Fibroblast of the aortic adventitia (primary cell): ENCODE data around the gene PRDM7. TPM values are rescaled to one million over a fixed set of nuclear protein-coding genes. Genes with fewer than 3 reads are reported as not detected.
"Not testable (repeated sequence)": the region's sequence is repeated elsewhere in the genome, so short reads cannot be mapped to it uniquely, and the experiment has no call there.

Experiments used
- DNase-seq: peaks from one replicate; pipeline ENCODE4 v3.0.0-alpha.2; 2010; ENCODE audit warnings: low read depth
- H3K4me3 ChIP-seq: 2 replicates; pipeline ENCODE4 v1.5.1; 2011; ENCODE audit warnings: low read depth, mild to moderate bottlenecking, control low read depth, low read length, moderate library complexity
- CTCF ChIP-seq: IDR thresholded peaks from 2 replicates; pipeline ENCODE4 v1.5.1; 2011; ENCODE audit warnings: mild to moderate bottlenecking, low read length, control low read depth, inconsistent platforms; ENCODE audit not compliant: insufficient read depth
- total RNA-seq: library from RNA; depleted of rRNA; stranded (reverse); fragments of >200 nt; gene quantifications from 2 replicates; pipeline ENCODE4 v1.2.3, GENCODE V29; 2012; ENCODE audit warnings: low replicate concordance

PRDM7 gene
- total RNA-seq, 1 donor: not detected

DNA sequence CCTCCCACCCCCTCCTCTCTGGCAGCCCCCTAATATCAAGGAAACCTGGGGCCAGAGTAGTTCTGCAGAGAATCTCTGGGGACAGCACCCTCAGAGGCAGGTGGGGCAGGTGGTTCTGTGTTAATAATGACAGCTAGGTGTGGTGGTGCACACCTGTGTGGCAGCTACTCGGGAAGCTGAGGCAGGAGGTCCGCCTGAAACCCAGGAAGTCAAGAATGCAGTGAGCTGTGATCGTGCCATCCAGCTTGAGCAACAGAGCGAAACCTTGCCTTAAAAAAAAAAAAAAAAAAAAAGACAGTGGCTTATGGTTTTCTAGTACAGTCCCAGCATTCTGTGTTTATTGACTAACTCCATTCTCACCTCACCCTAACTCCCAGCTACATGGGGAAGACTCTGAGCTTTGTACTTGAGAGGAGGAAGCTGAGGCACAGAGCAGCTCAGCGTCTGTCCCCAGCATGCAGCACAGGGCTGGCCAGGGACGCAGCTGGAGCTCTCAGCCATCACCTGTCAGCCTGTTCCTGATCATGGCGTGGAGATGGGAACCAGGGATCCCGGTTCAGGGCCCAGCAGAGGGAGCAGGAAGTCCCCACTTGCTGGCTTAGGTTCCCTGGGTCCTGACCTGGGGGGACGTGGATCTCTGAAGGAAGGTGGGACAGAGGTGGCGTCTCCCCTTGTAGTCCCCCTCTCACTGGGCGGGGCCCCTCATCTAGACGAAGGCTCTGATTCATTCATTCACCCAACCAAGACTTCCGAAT, 64.0 kb downstream of the PRDM7 start:
- H3K4me3 ChIP-seq: no peak overlapping the region
- no peak for DNase-seq
- TF ChIP-seq CTCF: no peak

DNA sequence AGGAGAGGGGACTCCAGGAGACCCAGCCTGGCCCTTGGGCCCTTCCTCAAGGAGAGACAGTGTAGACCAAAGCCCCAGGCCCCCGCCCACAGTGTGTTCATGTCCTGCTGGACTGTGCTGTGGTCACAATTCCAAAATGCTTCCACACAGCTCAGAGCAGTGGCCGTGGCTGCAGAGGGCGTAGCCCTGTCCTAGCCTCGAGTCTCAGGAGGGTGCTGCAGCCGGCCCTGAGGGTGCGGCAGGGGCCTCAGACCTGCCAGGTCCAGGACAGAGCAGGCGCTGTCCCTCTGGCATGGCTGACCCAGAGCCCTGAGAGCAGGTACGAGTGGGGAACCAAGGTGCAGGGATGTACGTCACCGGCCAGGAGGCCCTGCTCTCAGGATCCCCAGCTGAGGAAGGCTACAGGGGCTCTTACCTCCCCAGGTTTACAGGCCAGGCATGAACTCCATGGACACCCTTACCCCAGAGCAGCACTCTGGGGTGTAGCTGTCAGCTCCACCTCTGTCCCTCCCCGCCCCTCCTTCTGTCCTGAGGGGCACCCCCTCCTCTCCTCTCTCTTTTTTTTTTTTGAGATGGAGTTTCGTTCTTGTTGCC, 65.1 kb downstream of the PRDM7 start:
- DNase-seq: no peak

GRCh38 chr16:90011508-90011819, 65.7 kb downstream of the PRDM7 start:
- no peak overlapping the region for H3K4me3 ChIP-seq
- TF ChIP-seq CTCF: no peak
- no peak for DNase-seq

More for the DNA sequence above, 65.1 kb downstream of the PRDM7 start:
- no peak overlapping the region for H3K4me3 ChIP-seq
- TF ChIP-seq CTCF: no peak

DNA sequence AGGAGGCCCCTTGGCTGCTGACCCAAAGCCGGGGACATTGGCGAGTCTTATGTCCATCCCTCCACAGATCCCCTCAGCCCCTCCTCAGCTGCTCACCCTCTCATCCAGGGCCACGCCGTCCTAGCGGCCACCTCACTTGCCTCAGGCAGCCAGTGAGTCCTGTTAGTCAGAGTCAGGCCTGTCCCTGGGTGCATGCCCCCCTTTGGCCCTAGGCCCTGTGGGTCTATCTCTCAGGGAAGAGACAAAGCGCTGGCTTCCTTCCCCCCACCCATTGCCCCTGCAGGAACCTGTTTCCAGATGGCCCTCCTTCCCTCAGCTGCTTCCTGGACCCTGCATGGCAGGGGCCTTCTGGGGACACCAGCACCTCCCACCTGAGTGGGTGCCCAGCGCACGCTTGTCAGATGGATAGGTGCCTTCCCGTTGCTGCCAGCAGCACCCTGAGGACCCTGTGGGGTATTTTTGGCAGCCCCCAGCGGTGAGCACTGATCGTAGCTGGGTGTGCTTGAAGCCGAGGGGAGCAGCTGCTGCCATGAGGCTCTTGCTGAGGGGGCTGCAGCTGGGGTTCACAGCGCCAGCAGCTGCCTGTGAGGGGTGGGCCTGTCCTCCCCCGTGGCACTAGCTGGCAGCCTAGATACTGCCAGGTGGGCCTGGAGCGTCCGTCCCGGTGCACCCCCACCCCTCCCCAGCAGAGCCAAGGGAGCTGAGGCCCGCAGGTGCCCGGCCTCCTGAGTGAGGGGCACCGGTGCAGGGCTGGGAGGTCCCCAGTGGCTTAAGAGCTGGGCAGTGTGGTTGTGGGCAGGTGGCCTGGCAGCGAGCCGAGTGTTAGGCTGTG, 66.2 kb downstream of the PRDM7 start:
- DNase-seq: no peak
- H3K4me3 ChIP-seq: no peak overlapping the region
- no peak for TF ChIP-seq CTCF

DNA sequence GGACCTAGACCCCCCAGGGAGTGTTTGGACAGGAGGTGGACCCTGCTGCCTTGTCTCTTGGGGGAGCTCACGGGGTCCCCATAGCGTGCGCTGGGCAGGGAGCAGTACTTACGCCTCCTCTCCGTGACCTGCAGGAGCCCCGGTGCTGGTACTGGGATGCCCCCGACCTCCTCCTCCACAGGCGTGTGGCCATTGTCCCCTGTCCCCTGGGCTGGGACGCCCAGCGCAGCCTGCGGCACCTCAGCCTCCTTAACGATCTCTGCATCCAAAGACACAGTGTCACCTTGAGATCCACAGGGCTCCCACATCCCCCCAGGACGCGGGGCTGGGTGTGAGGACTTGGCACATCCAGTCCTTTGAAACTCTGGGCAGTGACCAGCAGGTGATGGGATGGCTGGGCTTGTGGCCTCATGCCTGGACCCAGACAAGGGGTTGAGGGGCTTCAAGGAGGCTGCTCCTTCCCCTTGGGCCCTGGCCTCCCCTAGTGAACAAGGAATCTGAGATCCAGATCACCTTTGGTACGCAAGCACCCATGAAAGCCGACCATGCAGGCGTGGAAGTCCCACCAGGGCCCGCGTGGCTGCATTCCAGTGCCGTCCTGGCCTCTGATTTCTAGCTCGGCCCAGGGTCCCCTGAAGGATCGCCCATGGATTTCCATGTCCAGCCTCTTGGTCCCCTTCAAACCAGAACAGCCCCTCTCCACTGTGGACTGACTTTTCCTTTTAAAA, 67.8 kb downstream of the PRDM7 start:
- DNase-seq: no peak
- H3K4me3 ChIP-seq: no peak overlapping the region
- no peak for TF ChIP-seq CTCF

- no peak overlapping the region for H3K4me3 ChIP-seq
- no peak for DNase-seq
- no peak for TF ChIP-seq CTCF
Observed at GRCh38 chr16:90008708-90009145, 68.4 kb downstream of the PRDM7 start.

- not testable (repeated sequence) for DNase-seq, H3K4me3 ChIP-seq
Observed at GRCh38 chr16:90007635-90008234, 69.4 kb downstream of the PRDM7 start.
